Progenitor cell of endocrine pancreas (in vitro differentiated cells): Measurements from ENCODE around the gene SDHC. TPM values are rescaled to one million over a fixed set of nuclear protein-coding genes. Genes with fewer than 3 reads are reported as not detected.
"Not testable (repeated sequence)": the region's sequence is repeated elsewhere in the genome, so short reads cannot be mapped to it uniquely, and the experiment has no call there.

Experiments used
- DNase-seq: peaks from one replicate; pipeline ENCODE4 v3.0.0; 2021; ENCODE audit warnings: low spot score; ENCODE audit not compliant: unreplicated experiment
- H3K27ac Mint-ChIP-seq: 2 replicates; pipeline ENCODE4 v1.8.0; 2021; ENCODE audit warnings: mild to moderate bottlenecking, moderate library complexity, mixed read lengths
- H3K27me3 Mint-ChIP-seq: 2 replicates; pipeline ENCODE4 v1.8.0; 2021; ENCODE audit warnings: mixed read lengths
- H3K36me3 Mint-ChIP-seq: 2 replicates; pipeline ENCODE4 v1.8.0; 2022; ENCODE audit warnings: mixed read lengths; ENCODE audit not compliant: insufficient read depth
- H3K4me1 Mint-ChIP-seq: 2 replicates; pipeline ENCODE4 v1.8.0; 2021; ENCODE audit warnings: low read depth, mixed read lengths
- H3K4me3 Mint-ChIP-seq: 2 replicates; pipeline ENCODE4 v1.8.0; 2021; ENCODE audit warnings: low read depth, mild to moderate bottlenecking, moderate library complexity, mixed read lengths
- H3K9me3 Mint-ChIP-seq: 2 replicates; pipeline ENCODE4 v1.8.0; 2021; ENCODE audit warnings: low read depth, mixed read lengths
- CTCF ChIP-seq: fragments of 200-600 bp; sonication (generic); IDR thresholded peaks from one replicate; pipeline ENCODE4 v1.5.0; 2021; ENCODE audit warnings: antibody characterized with exemption, mild to moderate bottlenecking; ENCODE audit not compliant: unreplicated experiment
- total RNA-seq: library from RNA; stranded (reverse); gene quantifications from 2 replicates; pipeline ENCODE4 v1.2.1, GENCODE V29; 2021

The SDHC gene
- total RNA-seq, 1 donor from 2014 or later: 167 TPM

- peak overlapping the region; percentile 99 for H3K27ac Mint-ChIP-seq
- no peak for DNase-seq
- no peak for TF ChIP-seq CTCF
- no peaks in the 10 kb centered on the region for H3K36me3 Mint-ChIP-seq
- no peaks in the 10 kb centered on the region for H3K9me3 Mint-ChIP-seq
- H3K4me3 Mint-ChIP-seq: peak overlapping the region; percentile 89
- H3K27me3 Mint-ChIP-seq: peaks cover 10% of the 10 kb centered on the region
- peaks cover 12% of the 10 kb centered on the region for H3K4me1 Mint-ChIP-seq
Observed at GRCh38 chr1:161398900-161399256, 84.7 kb downstream of the SDHC start.

GRCh38 chr1:161399257-161399998 lies 85.2 kb downstream of the SDHC start:
- Mint-ChIP-seq H3K27ac (peak overlapping the region; percentile 99), H3K36me3 (no peaks in the 10 kb centered on the region), H3K9me3 (no peaks in the 10 kb centered on the region), H3K4me1 (peaks cover 12% of the 10 kb centered on the region), H3K4me3 (peak overlapping the region; percentile 89), H3K27me3 (peaks cover 12% of the 10 kb centered on the region)
- TF ChIP-seq CTCF: peak; percentile 67
- DNase-seq: peak; percentile 87

- no peaks in the 10 kb centered on the region for H3K9me3 Mint-ChIP-seq
- H3K36me3 Mint-ChIP-seq: no peaks in the 10 kb centered on the region
- no peak for DNase-seq
- H3K4me3 Mint-ChIP-seq: no peak overlapping the region
- peaks cover 13% of the 10 kb centered on the region for H3K27me3 Mint-ChIP-seq
- peaks cover 8% of the 10 kb centered on the region for H3K4me1 Mint-ChIP-seq
- no peak for TF ChIP-seq CTCF
- no peak overlapping the region for H3K27ac Mint-ChIP-seq
Observed at GRCh38 chr1:161402446-161402845, 88.3 kb downstream of the SDHC start.

- Mint-ChIP-seq H3K4me3 (no peak overlapping the region), H3K9me3 (no peaks in the 10 kb centered on the region), H3K36me3 (no peaks in the 10 kb centered on the region), H3K27me3 (peaks cover 19% of the 10 kb centered on the region), H3K4me1 (peaks cover 9% of the 10 kb centered on the region), H3K27ac (no peak overlapping the region)
- DNase-seq: no peak
- TF ChIP-seq CTCF: no peak
Observed at GRCh38 chr1:161404051-161404597, 89.9 kb downstream of the SDHC start.

- H3K4me3 Mint-ChIP-seq, H3K36me3 Mint-ChIP-seq, H3K27ac Mint-ChIP-seq, DNase-seq, H3K9me3 Mint-ChIP-seq: not testable (repeated sequence)
- Mint-ChIP-seq H3K27me3 (peaks cover 26% of the 10 kb centered on the region), H3K4me1 (peaks cover 11% of the 10 kb centered on the region)
Observed at GRCh38 chr1:161406551-161406950, 92.4 kb downstream of the SDHC start.
